T-cell (primary cell): ENCODE results near the gene DLX6. TPM values are rescaled to one million over a fixed set of nuclear protein-coding genes. Genes with fewer than 3 reads are reported as not detected.
A peak's percentile ranks its signal among the peaks of the same experiment; 100 is the strongest.

Experiments used
- ATAC-seq, 4 experiments: fragments of 200-7000 bp in 3 of 4; fragments of 150-1000 bp in 1 of 4; cut with Tn5 transposase; replicated peaks in 1 of 4; 1 replicate in 3 of 4; 2 replicates in 1 of 4; pipeline ENCODE4 v1.10.0; 2021; ENCODE audit warnings: moderate library complexity in 3 of 4, mild to moderate bottlenecking in 2 of 4, moderate number of reproducible peaks in 1 of 4
- CTCF ChIA-PET, 2 donors: fragments of 300-600 bp; sonication (Branson Sonifier 250); formaldehyde crosslinking; loops; one replicate each; lab custom pipeline; 2022; ENCODE audit warnings: antibody characterized with exemption in 2 of 2; lab: Charles Lee
- POLR2A ChIA-PET, 2 donors: fragments of 300-600 bp; sonication (Branson Sonifier 250); formaldehyde crosslinking; loops; one replicate each; lab custom pipeline; 2022; ENCODE audit warnings: antibody characterized with exemption in 2 of 2; lab: Charles Lee
- DNase-seq, 35 experiments: peaks; one replicate each; pipeline versions ENCODE4 v3.0.0 to v3.0.0-alpha.2; 2013 to 2023
- H3K27ac ChIP-seq: one replicate; pipeline ENCODE4 v1.5.1; 2013; ENCODE audit warnings: low read length
- H3K27me3 ChIP-seq, 2 experiments: replicated peaks in 1 of 2; 1 replicate in 1 of 2; 2 replicates in 1 of 2; pipeline versions ENCODE4 v1.6.1 to v1.7.0; 2013; ENCODE audit warnings: low read length in 1 of 2, mixed read lengths in 1 of 2; ENCODE audit not compliant: control insufficient read depth in 2 of 2, insufficient read depth in 2 of 2; ENCODE audit errors: extremely low read depth in 1 of 2
- H3K36me3 ChIP-seq, 2 donors: 1 replicate in 1 of 2; 2 replicates in 1 of 2; pipeline versions ENCODE4 v1.6.1 to v1.7.0; 2013; ENCODE audit warnings: low read length in 1 of 2; ENCODE audit not compliant: control insufficient read depth in 2 of 2, insufficient read depth in 1 of 2; ENCODE audit errors: extremely low read depth in 1 of 2
- H3K4me1 ChIP-seq, 2 experiments: 1 replicate in 1 of 2; 2 replicates in 1 of 2; pipeline versions ENCODE4 v1.6.1 to v1.7.0; 2013; ENCODE audit warnings: low read length in 2 of 2, mixed read lengths in 1 of 2; ENCODE audit not compliant: insufficient read depth in 2 of 2, control insufficient read depth in 1 of 2; ENCODE audit errors: extremely low read depth in 1 of 2
- H3K4me3 ChIP-seq, 2 donors: 1 replicate in 1 of 2; 2 replicates in 1 of 2; pipeline versions ENCODE4 v1.5.1 to v1.7.0; 2013; ENCODE audit warnings: mild to moderate bottlenecking in 2 of 2, low read length in 1 of 2, moderate library complexity in 1 of 2; ENCODE audit not compliant: control insufficient read depth in 1 of 2; ENCODE audit errors: extremely low read depth in 1 of 2
- H3K9me3 ChIP-seq: 2 replicates; pipeline ENCODE4 v1.7.0; 2013
- H3K27ac Mint-ChIP-seq, 2 donors: one replicate each; pipeline ENCODE4 v1.8.0; 2020 to 2021; ENCODE audit warnings: mild to moderate bottlenecking in 2 of 2, mixed read lengths in 2 of 2
- H3K27me3 Mint-ChIP-seq, 2 donors: one replicate each; pipeline ENCODE4 v1.8.0; 2021 to 2022; ENCODE audit warnings: mixed read lengths in 2 of 2
- H3K36me3 Mint-ChIP-seq: one replicate; pipeline ENCODE4 v1.8.0; 2021; ENCODE audit warnings: mixed read lengths
- H3K4me1 Mint-ChIP-seq, 3 donors: one replicate each; pipeline ENCODE4 v1.8.0; 2020 to 2022; ENCODE audit warnings: mixed read lengths in 3 of 3, mild to moderate bottlenecking in 1 of 3
- H3K4me3 Mint-ChIP-seq, 3 donors: one replicate each; pipeline ENCODE4 v1.8.0; 2020 to 2022; ENCODE audit warnings: mild to moderate bottlenecking in 3 of 3, mixed read lengths in 3 of 3, moderate library complexity in 3 of 3
- H3K9me3 Mint-ChIP-seq, 3 donors: one replicate each; pipeline ENCODE4 v1.8.0; 2020 to 2022; ENCODE audit warnings: mixed read lengths in 3 of 3
- WGBS: methylation state at CpG from one replicate; pipeline ENCODE4 v1.1.5; 2013; ENCODE audit warnings: missing lambda C conversion rate; ENCODE audit not compliant: insufficient coverage; 5-methylcytosine and 5-hydroxymethylcytosine counted together
- total RNA-seq, 35 experiments: library from RNA in 6 of 35; stranded (reverse) in 6 of 35; fragments of 120-200 nt in 1 of 35; gene quantifications; one replicate each; pipeline versions ENCODE4 v1.2.1 to v1.2.4 and lab custom pipeline; 2013 to 2026

DLX6 gene
- total RNA-seq, 5 donors from 2014 or later (not counting 1 experiment from before 2014, with no cell fraction given): not detected

GRCh38 chr7:97020601-97020995 is 15.2 kb downstream of the DLX6 start:
- Mint-ChIP-seq H3K36me3 (no peaks in the 10 kb centered on the region), H3K4me3 (peak overlapping the region in 1 of 3 donors; percentile 7), H3K27me3 (peaks cover 82 to 93% of the 10 kb centered on the region in 2 donors), H3K4me1 (peaks cover 43 to 47% (median 46%) of the 10 kb centered on the region in 3 donors), H3K27ac (no peak overlapping the region), H3K9me3 (no peaks in the 10 kb centered on the region)
- Histone ChIP-seq H3K4me3 (no peak overlapping the region), H3K27me3 (peaks cover 22 to 82% of the 10 kb centered on the region in 2 experiments), H3K27ac (no peak overlapping the region), H3K9me3 (no peaks in the 10 kb centered on the region), H3K4me1 (peaks cover 0 to 33% of the 10 kb centered on the region in 2 experiments), H3K36me3 (no peaks in the 10 kb centered on the region)
- WGBS: 15% methylated on average over 16 of the region's 17 CpGs
- CTCF ChIA-PET: no interaction called here
- DNase-seq: no peak
- no peak for ATAC-seq
- POLR2A ChIA-PET: no interaction called here

- Mint-ChIP-seq H3K4me1 (peaks cover 46 to 53% (median 52%) of the 10 kb centered on the region in 3 donors), H3K27ac (no peak overlapping the region), H3K36me3 (no peaks in the 10 kb centered on the region), H3K4me3 (peak overlapping the region in 1 of 3 donors; percentile 62), H3K9me3 (no peaks in the 10 kb centered on the region), H3K27me3 (peaks cover 82 to 93% of the 10 kb centered on the region in 2 donors)
- POLR2A ChIA-PET: no interaction called here
- DNase-seq (no peak), ATAC-seq (no peak)
- WGBS: 8% methylated on average over 49 of the region's 67 CpGs
- H3K4me3 ChIP-seq: no peak overlapping the region
- H3K36me3 ChIP-seq: no peaks in the 10 kb centered on the region
- no peaks in the 10 kb centered on the region for H3K9me3 ChIP-seq
- H3K27me3 ChIP-seq: peaks cover 22 to 85% of the 10 kb centered on the region in 2 experiments
- peaks cover 0 to 37% of the 10 kb centered on the region in 2 experiments for H3K4me1 ChIP-seq
- CTCF ChIA-PET: interaction anchor here in 1 of 2 donors (1.1 kb wide), 1 partner anchor 9 kb away, joined by 3 read pairs; no protein-coding TSS in a partner anchor
- no peak overlapping the region for H3K27ac ChIP-seq
Observed at GRCh38 chr7:97020996-97021746, 15.8 kb downstream of the DLX6 start.

- Mint-ChIP-seq H3K4me1 (peaks cover 52 to 57% (median 55%) of the 10 kb centered on the region in 3 donors), H3K36me3 (no peaks in the 10 kb centered on the region), H3K27ac (no peak overlapping the region), H3K27me3 (peaks cover 83 to 94% of the 10 kb centered on the region in 2 donors), H3K4me3 (peak overlapping the region in 1 of 3 donors; percentile 62), H3K9me3 (no peaks in the 10 kb centered on the region)
- peaks cover 2 to 37% of the 10 kb centered on the region in 2 experiments for H3K4me1 ChIP-seq
- no peaks in the 10 kb centered on the region for H3K9me3 ChIP-seq
- ChIA-PET CTCF (interaction anchor here in 1 of 2 donors (0.6 to 1.1 kb wide), 2 partner anchors 8 to 1404 kb away, joined by 3 to 4 read pairs; no protein-coding TSS in a partner anchor), POLR2A (no interaction called here)
- ATAC-seq (no peak), DNase-seq (no peak)
- WGBS: 15% methylated on average over 28 of the region's 39 CpGs
- H3K36me3 ChIP-seq: no peaks in the 10 kb centered on the region
- peaks cover 20 to 85% of the 10 kb centered on the region in 2 experiments for H3K27me3 ChIP-seq
- no peak overlapping the region for H3K4me3 ChIP-seq
- H3K27ac ChIP-seq: no peak overlapping the region
Observed at GRCh38 chr7:97021747-97022490, 16.6 kb downstream of the DLX6 start.

GRCh38 chr7:97022491-97023306 is 17.3 kb downstream of the DLX6 start:
- Mint-ChIP-seq H3K27me3 (peaks cover 79 to 94% of the 10 kb centered on the region in 2 donors), H3K36me3 (no peaks in the 10 kb centered on the region), H3K9me3 (no peaks in the 10 kb centered on the region), H3K4me3 (peak overlapping the region in 1 of 3 donors; percentile 62), H3K27ac (peak overlapping the region in 1 of 2 donors; percentile 6), H3K4me1 (peaks cover 57 to 60% (median 58%) of the 10 kb centered on the region in 3 donors)
- POLR2A ChIA-PET: no interaction called here
- no peak overlapping the region for H3K27ac ChIP-seq
- CTCF ChIA-PET: interaction anchor here (0.6 to 1.1 kb wide), 3 partner anchors 8 to 1403 kb away, joined by 3 to 4 read pairs (median 3); no protein-coding TSS in a partner anchor
- no peak for DNase-seq
- 9% methylated on average over 13 of the region's 35 CpGs for WGBS
- ATAC-seq: no peak
- H3K27me3 ChIP-seq: peaks cover 20 to 85% of the 10 kb centered on the region in 2 experiments
- H3K4me3 ChIP-seq: no peak overlapping the region
- no peaks in the 10 kb centered on the region for H3K36me3 ChIP-seq
- H3K4me1 ChIP-seq: peaks cover 4 to 45% of the 10 kb centered on the region in 2 experiments
- H3K9me3 ChIP-seq: no peaks in the 10 kb centered on the region

- peaks cover 58 to 61% (median 58%) of the 10 kb centered on the region in 3 donors for H3K4me1 Mint-ChIP-seq
- ChIA-PET CTCF (interaction anchor here (0.6 to 0.8 kb wide), 2 partner anchors 1109 to 1138 kb away, joined by 3 read pairs; no protein-coding TSS in a partner anchor), POLR2A (interaction anchor here in 1 of 2 donors (0.7 kb wide), 1 partner anchor 16 kb away, joined by 6 read pairs; no protein-coding TSS in a partner anchor)
- 5% methylated on average over 47 of the region's 60 CpGs for WGBS
- Histone ChIP-seq H3K9me3 (no peaks in the 10 kb centered on the region), H3K4me3 (peak within 1 kb of the TSS in 1 of 2 donors; percentile 1), H3K27me3 (peaks cover 15 to 76% of the 10 kb centered on the region in 2 experiments), H3K4me1 (peaks cover 4 to 47% of the 10 kb centered on the region in 2 experiments), H3K27ac (no peak within 1 kb of the TSS), H3K36me3 (no peaks in the 10 kb centered on the region)
- ATAC-seq: peak in 1 of 4 experiments; percentile 27
- H3K9me3 Mint-ChIP-seq: no peaks in the 10 kb centered on the region
- peaks cover 72 to 86% of the 10 kb centered on the region in 2 donors for H3K27me3 Mint-ChIP-seq
- DNase-seq: no peak
- H3K27ac Mint-ChIP-seq: no peak within 1 kb of the TSS
- H3K4me3 Mint-ChIP-seq: peak within 1 kb of the TSS in 1 of 3 donors; percentile 80
- no peaks in the 10 kb centered on the region for H3K36me3 Mint-ChIP-seq
Observed at GRCh38 chr7:97024209-97025129, 19.1 kb downstream of the DLX6 start, which contains the start of gene DLX5. Gene DLX5, minus strand, starts transcription at chr7:97024831. Its CDS starts 208 bp downstream, at chr7:97024623.
